T47D (cell line): ENCODE results near the gene CPNE9.

Source experiments
- DNase-seq, 2 experiments: peaks; one replicate each; pipeline versions ENCODE4 v3.0.0 to v3.0.0-alpha.2; 2011 to 2012; ENCODE audit warnings: low read depth in 1 of 2, low spot score in 1 of 2
- JUND ChIP-seq: IDR thresholded peaks from 2 replicates; pipeline ENCODE4 v1.6.1; 2012; ENCODE audit warnings: low read depth
- in situ Hi-C: cut with HindIII; loops from 2 replicates; pipeline ENCODE4 v1.10.0; 2016; ENCODE audit warnings: low sequenced_read_pairs, low pct_unique_long_range_greater_than_20kb

The CPNE9 gene

DNA sequence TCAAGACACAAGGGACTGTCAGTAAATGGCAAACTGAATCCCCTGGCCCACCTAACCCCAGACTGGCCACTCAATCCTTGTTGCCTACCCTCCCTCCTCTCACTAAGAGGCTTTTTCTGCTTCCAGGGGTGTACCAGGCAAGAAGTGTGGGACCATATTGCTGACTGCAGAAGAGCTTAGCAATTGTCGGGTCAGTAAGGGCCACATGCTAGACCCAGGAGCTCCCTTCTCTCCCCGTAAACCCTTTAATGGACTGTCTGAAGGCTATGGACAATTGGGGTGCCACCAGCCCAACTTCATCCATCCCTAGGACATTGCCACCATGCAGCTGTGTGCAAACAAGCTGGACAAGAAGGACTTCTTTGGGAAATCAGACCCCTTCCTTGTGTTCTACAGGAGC, 8.8 kb downstream of the CPNE9 start:
- in situ Hi-C loops, result no loop called here
- DNase-seq, result no peak
- TF ChIP-seq JUND, result no peak

DNA sequence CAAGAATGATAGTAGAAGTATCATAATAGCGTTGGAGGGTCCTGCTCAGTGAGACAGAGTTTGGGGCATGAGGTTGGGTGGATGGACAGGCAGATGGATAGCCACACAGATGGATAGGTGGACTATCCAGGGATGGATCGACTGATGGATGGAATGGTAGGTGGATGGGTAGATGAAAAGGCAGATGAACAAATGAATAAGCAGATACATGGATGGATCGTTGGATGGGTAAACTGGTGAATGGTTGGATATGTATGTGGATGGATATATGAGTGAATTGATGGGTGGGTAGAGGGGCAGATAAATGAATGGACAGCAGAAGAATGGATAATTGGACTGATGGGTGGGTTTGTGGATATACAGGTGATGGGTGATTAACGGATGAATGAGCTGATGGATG, 9.5 kb downstream of the CPNE9 start:
- no peak for DNase-seq
- in situ Hi-C loops, result no loop called here
- no peak for TF ChIP-seq JUND

DNA sequence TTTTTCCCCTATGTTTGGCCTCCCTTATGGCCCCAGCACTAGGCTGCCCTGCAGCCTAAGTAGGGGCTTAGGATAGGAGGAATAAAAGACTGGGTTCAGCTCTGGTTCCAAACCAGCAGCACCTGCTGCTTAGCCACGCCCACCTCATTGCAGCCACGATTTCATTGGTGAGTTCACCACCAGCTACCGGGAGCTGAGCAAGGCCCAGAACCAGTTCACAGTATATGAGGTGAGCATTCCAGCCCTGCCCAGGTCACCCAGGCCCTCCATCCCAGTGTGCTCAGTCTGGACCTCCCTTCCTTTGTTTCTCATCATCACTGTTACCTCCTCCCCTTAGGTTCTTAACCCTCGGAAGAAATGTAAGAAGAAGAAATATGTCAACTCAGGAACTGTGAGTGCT, 11.5 kb downstream of the CPNE9 start:
- peak; percentile 81 to 85 for DNase-seq
- in situ Hi-C loops, result no loop called here
- no peak for TF ChIP-seq JUND

DNA sequence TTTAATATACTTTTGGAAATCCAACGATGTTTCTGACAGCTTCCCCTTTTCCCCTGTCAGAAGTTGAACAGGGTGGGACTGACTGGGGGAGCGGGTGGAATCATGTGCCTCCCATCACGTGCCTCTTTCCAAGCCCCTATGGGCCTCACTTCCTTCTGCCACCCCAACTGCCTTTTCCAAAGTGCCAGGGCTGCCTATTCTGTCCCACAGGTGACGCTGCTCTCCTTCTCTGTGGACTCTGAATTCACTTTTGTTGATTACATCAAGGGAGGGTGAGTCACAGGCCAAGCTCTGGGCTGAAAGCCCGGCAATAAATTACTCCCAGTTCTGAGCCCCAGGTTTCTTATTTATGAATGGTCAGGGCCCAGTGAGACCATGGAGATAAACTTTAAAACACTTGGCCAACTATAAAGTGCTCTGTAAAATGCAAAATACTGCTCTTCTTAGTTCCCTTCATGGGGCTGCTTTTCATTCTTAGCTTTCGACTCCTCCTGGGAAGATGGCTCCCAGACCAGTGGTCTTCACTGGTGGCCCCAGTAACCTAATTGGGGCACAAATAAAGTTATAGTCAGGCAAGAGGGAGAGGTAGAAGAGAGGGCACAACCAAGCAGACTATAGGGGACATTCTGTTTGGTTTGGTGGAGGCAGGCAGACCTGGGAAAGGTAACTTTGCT, 12.3 kb downstream of the CPNE9 start:
- peak; percentile 79 to 88 for DNase-seq
- in situ Hi-C loops, result no loop called here
- TF ChIP-seq JUND, result peak; percentile 66; the same call in 1 of the 2 replicates

DNA sequence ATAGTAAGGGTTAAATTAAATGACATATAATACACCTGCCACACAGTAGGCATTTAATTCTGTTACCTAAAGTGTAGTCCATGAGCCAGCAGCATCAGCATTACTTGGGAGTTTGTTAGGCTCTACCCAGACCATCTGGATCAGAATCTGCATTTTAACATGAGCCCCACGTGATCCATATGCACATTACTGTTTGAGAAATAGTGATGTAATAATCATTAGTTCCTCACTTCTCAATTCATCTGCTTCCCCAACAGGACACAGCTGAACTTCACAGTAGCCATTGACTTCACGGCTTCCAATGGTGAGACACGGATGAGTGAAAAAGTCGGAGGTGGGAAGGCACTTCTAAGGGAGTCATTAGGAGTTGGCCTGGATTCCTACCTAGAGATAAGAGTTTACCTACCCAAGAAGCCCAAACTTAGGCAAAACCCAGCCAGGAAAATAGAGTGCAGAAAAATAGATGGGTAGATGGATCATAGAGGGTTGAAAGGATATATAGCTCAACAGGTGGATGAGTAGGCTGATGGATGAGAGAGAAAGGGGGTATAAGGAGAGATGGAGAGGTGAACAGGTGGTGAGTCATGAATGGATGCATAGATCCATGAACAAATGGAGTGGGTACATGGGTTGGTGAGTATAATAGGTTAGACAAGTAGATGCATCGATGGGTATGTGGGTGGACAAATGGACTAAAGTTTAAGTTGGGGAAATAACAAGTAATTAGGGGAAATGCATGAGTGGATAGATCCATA, 13.3 kb downstream of the CPNE9 start:
- TF ChIP-seq JUND, result no peak
- in situ Hi-C loops, result no loop called here
- DNase-seq, result no peak

DNA sequence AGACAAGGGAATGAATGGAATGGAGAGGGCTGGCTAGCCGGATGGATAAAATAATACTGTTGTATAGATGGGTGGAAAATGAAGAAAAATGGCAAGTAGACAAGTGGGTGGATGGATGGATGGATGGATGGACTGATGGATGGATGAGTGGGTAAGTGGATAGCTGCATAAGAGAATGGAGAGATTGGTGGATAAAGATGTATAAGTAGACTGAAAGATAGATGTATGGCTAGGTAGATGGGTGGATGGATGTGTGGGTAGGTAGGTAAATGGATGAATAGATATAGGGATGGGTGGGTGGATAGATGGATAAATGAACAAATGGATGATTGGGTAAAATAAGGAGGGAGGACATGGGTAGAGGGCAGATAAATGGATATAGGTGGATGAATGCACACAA, 13.9 kb downstream of the CPNE9 start:
- no peak for TF ChIP-seq JUND
- in situ Hi-C loops, result no loop called here
- DNase-seq, result no peak

DNA sequence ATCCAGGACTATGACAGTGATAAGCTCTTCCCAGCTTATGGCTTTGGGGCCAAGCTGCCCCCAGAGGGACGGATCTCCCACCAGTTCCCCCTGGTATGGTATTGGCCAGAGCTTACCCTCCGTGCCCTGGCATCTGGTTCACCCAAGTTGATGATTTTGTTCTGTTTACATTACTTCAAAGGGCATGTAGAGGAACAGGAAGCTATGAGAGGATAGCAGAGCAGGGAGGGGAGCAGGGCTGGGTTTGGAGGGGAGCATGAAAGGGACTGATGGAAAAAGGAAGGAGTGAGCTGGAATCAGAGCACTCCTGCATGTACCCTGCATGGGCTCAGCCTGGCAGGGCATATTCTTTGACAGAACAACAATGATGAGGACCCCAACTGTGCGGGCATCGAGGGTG, 14.5 kb downstream of the CPNE9 start:
- no peak for TF ChIP-seq JUND
- DNase-seq, result no peak
- in situ Hi-C loops, result no loop called here

DNA sequence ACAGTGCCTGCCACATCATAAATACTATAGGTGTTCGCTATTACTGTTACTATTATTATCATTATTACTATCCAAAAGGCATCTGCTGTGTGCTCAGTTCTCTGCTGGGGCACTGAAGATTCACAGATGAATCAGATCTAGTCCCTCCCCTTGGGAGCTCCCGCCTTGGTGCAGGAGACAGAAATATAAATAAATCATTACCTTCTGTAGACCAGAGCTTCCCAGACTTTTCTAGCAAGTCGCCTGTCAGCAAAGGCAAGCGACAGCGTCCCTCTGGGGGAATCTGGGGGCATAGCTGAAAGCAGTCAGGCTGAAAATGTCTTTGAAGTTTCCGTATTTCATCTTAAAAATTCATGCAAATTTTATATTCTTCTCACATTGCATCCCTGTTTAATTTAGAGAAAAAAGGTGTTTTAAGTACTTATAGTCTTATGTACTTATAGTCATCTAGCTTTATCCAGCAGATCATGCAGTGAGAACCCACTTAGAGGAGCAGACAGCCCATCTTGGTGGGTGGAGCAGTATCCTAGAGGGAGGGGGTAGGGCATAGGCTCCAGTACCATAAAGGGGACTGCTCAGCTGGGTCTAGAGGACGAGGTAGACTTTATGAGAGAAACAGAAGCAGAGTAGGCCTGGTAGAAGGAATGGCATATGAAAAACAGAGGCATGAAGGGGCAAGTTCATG, 17.5 kb downstream of the CPNE9 start:
- no peak for TF ChIP-seq JUND
- in situ Hi-C loops, result no loop called here
- DNase-seq, result no peak

DNA sequence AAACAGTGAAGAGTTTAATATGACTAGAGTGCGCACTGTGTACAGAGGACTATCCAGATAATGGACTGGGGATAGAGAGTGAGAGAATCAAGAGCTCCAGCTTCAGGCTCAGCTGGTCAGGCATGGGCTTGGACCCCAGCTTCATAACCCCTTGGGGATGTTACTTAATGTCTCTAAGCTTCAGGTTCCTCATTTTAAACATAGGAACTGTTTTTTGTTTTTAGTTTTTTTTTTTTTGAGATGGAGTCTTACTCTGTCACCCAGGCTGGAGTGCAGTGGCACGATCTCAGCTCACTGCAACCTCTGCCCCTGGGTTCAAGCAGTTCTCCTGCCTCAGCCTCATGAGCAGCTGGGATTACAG, 18.0 kb downstream of the CPNE9 start:
- no peak for DNase-seq
- no peak for TF ChIP-seq JUND
- in situ Hi-C loops, result no loop called here

DNA sequence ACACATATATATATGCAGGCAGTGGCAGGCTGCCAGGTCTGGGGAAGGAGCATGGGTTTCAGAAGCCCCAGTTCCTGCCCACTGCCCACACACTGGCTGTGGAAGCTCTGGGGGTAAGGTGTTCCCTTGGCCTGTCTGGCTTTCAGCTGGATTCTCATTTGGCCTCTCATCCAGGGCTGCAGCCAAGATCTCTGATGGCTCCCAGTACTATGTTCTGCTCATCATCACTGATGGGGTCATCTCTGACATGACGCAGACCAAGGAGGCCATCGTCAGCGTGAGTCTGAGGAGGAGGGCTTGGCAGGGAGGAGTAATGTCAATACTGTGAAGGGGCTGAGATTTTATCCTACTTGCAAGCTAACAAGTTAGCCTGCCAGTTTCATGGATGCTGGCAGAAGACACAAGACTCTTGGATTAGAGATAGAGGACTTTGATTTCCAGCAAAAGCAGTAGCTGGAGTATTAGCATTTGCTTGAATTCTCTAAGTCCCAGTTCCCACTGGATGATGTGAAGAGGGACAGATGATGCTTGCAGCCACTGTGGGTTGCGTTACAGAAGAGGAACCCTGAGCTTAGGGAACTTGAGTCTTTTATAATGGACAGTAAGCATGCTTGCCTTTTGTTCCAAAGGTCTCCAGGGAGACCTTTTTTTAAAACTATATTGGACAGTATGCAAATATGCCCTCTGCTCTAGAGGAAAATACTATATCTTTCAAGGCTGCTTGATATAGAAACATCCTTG, 22.3 kb downstream of the CPNE9 start:
- in situ Hi-C loops, result no loop called here
- DNase-seq, result no peak
- no peak for TF ChIP-seq JUND

DNA sequence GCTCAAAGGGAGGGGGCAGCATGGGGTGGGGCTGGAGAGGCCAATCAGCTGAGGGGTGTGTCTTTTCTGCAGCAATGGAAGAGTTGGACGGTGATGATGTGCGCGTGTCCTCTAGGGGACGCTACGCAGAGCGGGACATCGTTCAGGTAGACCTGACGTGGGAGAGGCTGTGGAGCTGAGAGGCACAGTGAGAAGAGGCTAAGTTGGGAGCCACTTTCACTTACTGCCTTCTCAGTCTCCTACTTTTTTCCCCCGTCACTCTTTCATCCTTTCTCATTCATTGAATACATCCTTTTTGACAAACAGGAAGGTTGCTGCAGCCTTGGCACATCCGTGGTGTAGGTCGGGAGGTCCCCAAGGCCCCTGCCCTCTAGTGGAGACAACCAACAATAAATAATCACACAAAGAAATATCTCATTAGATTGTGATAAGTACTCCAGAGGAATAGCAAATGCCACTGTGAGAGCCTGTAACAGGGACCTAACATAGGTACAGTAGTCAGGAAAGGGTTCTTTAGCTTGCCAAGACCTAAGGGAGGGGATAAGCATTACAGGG, 23.5 kb downstream of the CPNE9 start:
- TF ChIP-seq JUND, result no peak
- in situ Hi-C loops, result no loop called here
- peak in 1 of 2 experiments; percentile 6 for DNase-seq

DNA sequence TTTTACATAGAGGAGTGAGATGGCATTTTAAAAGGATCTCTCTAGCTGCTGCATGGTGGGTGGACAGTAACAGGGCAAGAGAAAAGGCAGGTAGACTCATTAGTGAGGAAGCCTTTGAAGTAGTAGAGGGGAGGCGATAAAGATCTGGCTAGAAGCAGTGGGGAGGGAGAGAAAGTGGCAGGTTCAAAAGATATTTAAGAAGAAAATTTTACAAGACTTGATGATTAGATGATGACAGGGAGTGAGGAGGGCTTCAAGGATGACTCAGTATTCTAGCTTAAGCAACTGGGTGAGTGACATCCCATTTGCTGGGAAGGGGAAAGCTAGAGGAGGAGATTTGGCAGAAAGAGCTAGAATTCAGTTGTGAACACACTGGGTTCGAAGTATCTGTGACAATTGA, 24.1 kb downstream of the CPNE9 start:
- DNase-seq, result no peak
- in situ Hi-C loops, result no loop called here
- no peak for TF ChIP-seq JUND

DNA sequence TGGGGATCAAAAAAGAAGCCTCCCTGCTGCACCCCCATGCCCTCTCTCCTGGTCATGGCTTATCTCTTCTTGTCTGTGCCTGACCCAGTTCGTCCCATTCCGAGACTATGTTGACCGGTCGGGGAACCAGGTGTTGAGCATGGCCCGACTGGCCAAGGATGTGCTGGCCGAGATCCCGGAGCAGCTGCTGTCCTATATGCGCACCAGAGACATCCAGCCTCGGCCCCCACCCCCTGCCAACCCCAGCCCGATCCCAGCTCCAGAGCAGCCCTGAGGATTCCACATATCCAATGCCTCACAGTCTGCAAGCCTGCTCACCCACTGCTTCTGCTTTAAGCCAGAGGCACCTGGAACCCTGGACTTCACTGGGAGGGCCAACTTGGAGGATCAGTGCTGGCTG, 25.8 kb downstream of the CPNE9 start:
- in situ Hi-C loops, result no loop called here
- DNase-seq, result no peak
- no peak for TF ChIP-seq JUND
